Measurements from ENCODE around the gene EID3.

The EID3 gene

DNA sequence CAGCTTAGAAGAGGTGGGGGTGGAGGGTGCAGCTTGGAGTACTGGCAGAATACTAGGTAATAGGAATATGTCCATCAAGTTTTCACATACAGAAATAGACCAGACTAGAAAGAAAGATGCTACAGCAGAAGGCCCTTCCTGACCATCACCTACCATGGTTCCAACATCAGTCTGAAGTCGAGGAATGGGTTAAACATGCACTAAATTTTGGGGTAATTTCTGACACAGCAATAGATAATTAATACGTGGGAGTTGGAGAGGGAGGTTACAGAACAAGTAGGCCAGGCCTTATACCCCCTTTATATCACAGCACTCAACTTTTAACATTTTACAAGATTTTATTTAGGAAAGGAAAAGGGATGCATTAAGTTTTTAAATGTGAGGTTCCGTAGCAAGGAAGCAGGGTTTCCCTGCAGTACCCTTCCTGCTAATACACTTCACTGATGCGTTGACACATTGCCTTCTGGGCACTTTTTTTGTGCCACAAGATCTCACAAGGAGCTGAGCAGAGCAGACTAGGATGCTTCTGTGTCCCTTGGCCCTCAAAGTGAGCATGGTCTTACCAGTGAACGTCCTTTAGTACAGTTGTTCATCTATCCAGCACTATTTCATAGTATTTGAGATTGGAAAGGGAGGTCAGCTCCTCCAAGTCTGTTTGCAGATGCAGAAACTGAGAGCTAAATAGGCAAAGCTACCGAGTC, 50.8 kb downstream of the EID3 start:
- Histone ChIP-seq H3K4me1 (ENCODE audit: insufficient read depth, low read length, poor library complexity, severe bottlenecking) (no peaks in the 10 kb centered on the region), H2AFZ (ENCODE audit: low read length) (no peak overlapping the region), H3K9me2 (replicated peaks; ENCODE audit: low read depth, low read length) (no peaks in the 10 kb centered on the region), H4K20me1 (ENCODE audit: insufficient read depth, low read length, poor library complexity, severe bottlenecking) (no peaks in the 10 kb centered on the region), H3K9me3 (ENCODE audit: insufficient read depth, low read depth, low read length) (no peaks in the 10 kb centered on the region), H3K4me3 (ENCODE audit: low read length, poor library complexity, severe bottlenecking) (no peak overlapping the region), H3K4me2 (ENCODE audit: low read depth, low read length, poor library complexity, severe bottlenecking) (no peak overlapping the region), H3K36me3 (ENCODE audit: insufficient read depth, low read length) (peaks cover 44% of the 10 kb centered on the region; the same call in 1 of the 2 replicates), H3F3A (ENCODE audit: low read depth) (no peaks in the 10 kb centered on the region), H3K79me2 (ENCODE audit: insufficient read depth, low read length) (no peaks in the 10 kb centered on the region), H3K27me3 (ENCODE audit: insufficient read depth, low read length, poor library complexity, severe bottlenecking) (no peaks in the 10 kb centered on the region), H3K9ac (ENCODE audit: low read depth, low read length, poor library complexity, severe bottlenecking) (no peak overlapping the region)
- TF ChIP-seq, protein P1, sequence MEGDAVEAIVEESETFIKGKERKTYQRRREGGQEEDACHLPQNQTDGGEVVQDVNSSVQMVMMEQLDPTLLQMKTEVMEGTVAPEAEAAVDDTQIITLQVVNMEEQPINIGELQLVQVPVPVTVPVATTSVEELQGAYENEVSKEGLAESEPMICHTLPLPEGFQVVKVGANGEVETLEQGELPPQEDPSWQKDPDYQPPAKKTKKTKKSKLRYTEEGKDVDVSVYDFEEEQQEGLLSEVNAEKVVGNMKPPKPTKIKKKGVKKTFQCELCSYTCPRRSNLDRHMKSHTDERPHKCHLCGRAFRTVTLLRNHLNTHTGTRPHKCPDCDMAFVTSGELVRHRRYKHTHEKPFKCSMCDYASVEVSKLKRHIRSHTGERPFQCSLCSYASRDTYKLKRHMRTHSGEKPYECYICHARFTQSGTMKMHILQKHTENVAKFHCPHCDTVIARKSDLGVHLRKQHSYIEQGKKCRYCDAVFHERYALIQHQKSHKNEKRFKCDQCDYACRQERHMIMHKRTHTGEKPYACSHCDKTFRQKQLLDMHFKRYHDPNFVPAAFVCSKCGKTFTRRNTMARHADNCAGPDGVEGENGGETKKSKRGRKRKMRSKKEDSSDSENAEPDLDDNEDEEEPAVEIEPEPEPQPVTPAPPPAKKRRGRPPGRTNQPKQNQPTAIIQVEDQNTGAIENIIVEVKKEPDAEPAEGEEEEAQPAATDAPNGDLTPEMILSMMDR (conservative IDR thresholded peaks at IDR 0.05; ENCODE audit: low read length), result no peak
- TF ChIP-seq EZH2phosphoT487 (IDR thresholded peaks at IDR 0.05; ENCODE audit: borderline replicate concordance), result no peak

Data from Loucy (cell line).